Ovary (tissue), 9 donors: ENCODE measurements around the gene SH3TC2. TPM values are rescaled to one million over a fixed set of nuclear protein-coding genes. Genes with fewer than 3 reads are reported as not detected.
"Not testable (repeated sequence)": the region's sequence is repeated elsewhere in the genome, so short reads cannot be mapped to it uniquely, and the experiment has no call there.

ENCODE experiments used
- DNase-seq, 5 donors: peaks; one replicate each; pipeline ENCODE4 v3.0.0-alpha.2; 2019 to 2020
- H3K27ac ChIP-seq, 2 donors: fragments of 200-600 bp; one replicate each; pipeline versions ENCODE4 v1.5.1 to v1.8.0; 2019 to 2022
- H3K27me3 ChIP-seq: fragments of 200-600 bp; one replicate; pipeline ENCODE4 v1.8.0; 2022
- H3K36me3 ChIP-seq: fragments of 200-600 bp; sonication (generic); one replicate; pipeline ENCODE4 v1.5.1; 2019
- H3K4me1 ChIP-seq: one replicate; pipeline ENCODE4 v1.8.1; 2013; ENCODE audit warnings: mild to moderate bottlenecking, moderate library complexity; ENCODE audit not compliant: insufficient read depth
- H3K4me3 ChIP-seq: fragments of 200-600 bp; sonication (generic); one replicate; pipeline ENCODE4 v1.5.1; 2017
- H3K9me3 ChIP-seq, 2 donors: fragments of 200-600 bp in 1 of 2; sonication (generic) in 1 of 2; one replicate each; pipeline versions ENCODE4 v1.5.1 to v1.8.1; 2013 to 2019; ENCODE audit warnings: mild to moderate bottlenecking in 1 of 2, moderate library complexity in 1 of 2
- EP300 ChIP-seq: sonication (generic); formaldehyde crosslinking; IDR thresholded peaks from one replicate; pipeline ENCODE4 v1.6.1; 2017; ENCODE audit warnings: antibody characterized with exemption
- POLR2A ChIP-seq: fragments of 450-650 bp; IDR thresholded peaks from one replicate; pipeline ENCODE4 v1.6.1; 2017; ENCODE audit warnings: antibody characterized with exemption, mild to moderate bottlenecking, moderate library complexity
- WGBS, 3 donors: extraction: QIAGEN DNeasy Blood & Tissue Kit in 1 of 3; methylation state at CpG; one replicate each; pipeline versions ENCODE4 v1.1.5 to v1.1.7; 2013 to 2017; 5-methylcytosine and 5-hydroxymethylcytosine counted together
- intact Hi-C, 4 donors: fragments of 100-400 bp; cut with DNase I; formaldehyde crosslinking; loops; one replicate each; pipeline versions ENCODE4 v1.11.0 to v1.15.1; 2022 to 2023
- polyA plus RNA-seq, 2 donors: library from polyadenylated mRNA; stranded (reverse); fragments of 200-250 nt in 1 of 2; fragments of 350-450 nt in 1 of 2; fragmentation: Illumina TruSeq in 1 of 2; extraction: RNeasy Lipid Tissue Mini Kit (QIAGEN cat#74804) in 1 of 2; gene quantifications; one replicate each; pipeline ENCODE4 v1.2.3, GENCODE V29; 2013 to 2014
- total RNA-seq, 7 donors: library from RNA; depleted of rRNA in 2 of 7; stranded (reverse); fragments of >200 nt in 2 of 7; fragmentation: NEBNext Ultra II Directional in 3 of 7; extraction: Animal tissue kit (Norgen Biotek cat#: 25700) in 3 of 7; gene quantifications; one replicate each; pipeline versions ENCODE4 v1.1.0 to v1.2.4, GENCODE V29; 2016 to 2023
- TF ChIP-seq, protein P1 (sequence below), 3 donors: fragments of 450-650 bp in 2 of 3; fragments of 200-600 bp in 1 of 3; IDR thresholded peaks; one replicate each; pipeline versions ENCODE4 v1.5.1 to v1.8.0; 2016 to 2022; ENCODE audit warnings: antibody characterized with exemption in 3 of 3, mild to moderate bottlenecking in 1 of 3
- donor health status: DM: no; HTN: no; CAD: no; lungs with moderate emphysema.
- donor health status: DM: no; HTN: no; CAD: no.
- donor health status: Bipolar disorder and iron deficiency.
- donor health status: DM: yes; HTN: yes; CAD: no.
- donor health status: DM: no; HTN: no; CAD: no.
- donor health status: DM: yes; HTN: yes; CAD: no.

The SH3TC2 gene
- total and polyA plus RNA-seq, 9 donors: 0.18 to 0.80 (median 0.59) TPM

DNA sequence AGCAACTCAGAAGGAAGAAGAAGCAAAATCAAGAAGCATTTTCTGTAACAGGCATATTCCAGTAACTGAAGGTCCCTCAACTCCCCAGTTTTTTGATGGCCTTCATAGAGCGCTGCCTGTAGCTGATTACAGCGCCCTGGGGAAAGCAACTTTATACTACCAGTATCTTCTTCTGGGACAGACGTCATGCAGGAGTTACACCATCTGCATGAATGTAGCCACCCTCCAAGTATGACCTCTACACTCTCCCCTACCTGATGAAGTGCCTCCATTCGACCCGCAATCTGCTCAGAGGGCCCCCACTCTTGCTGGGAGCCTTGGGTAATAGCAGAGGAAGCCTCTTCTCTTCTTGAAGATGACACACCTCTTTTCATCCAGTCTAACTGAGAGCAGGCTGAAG is 21.0 kb upstream of the SH3TC2 start:
- Histone ChIP-seq H3K27me3 (no peaks in the 10 kb centered on the region), H3K4me3 (no peak overlapping the region), H3K4me1 (no peaks in the 10 kb centered on the region), H3K36me3 (no peaks in the 10 kb centered on the region), H3K9me3 (no peaks in the 10 kb centered on the region), H3K27ac (no peak overlapping the region)
- DNase-seq: no peak
- intact Hi-C loops: no loop called here
- 59 to 67% (median 63%) methylated on average over 5 of the region's 5 CpGs for WGBS, 3 donors
- TF ChIP-seq EP300 (no peak), POLR2A (no peak)
- TF ChIP-seq, protein P1, sequence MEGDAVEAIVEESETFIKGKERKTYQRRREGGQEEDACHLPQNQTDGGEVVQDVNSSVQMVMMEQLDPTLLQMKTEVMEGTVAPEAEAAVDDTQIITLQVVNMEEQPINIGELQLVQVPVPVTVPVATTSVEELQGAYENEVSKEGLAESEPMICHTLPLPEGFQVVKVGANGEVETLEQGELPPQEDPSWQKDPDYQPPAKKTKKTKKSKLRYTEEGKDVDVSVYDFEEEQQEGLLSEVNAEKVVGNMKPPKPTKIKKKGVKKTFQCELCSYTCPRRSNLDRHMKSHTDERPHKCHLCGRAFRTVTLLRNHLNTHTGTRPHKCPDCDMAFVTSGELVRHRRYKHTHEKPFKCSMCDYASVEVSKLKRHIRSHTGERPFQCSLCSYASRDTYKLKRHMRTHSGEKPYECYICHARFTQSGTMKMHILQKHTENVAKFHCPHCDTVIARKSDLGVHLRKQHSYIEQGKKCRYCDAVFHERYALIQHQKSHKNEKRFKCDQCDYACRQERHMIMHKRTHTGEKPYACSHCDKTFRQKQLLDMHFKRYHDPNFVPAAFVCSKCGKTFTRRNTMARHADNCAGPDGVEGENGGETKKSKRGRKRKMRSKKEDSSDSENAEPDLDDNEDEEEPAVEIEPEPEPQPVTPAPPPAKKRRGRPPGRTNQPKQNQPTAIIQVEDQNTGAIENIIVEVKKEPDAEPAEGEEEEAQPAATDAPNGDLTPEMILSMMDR (IDR thresholded peaks at IDR 0.05): no peak

- intact Hi-C loops: no loop called here
- no peaks in the 10 kb centered on the region for H3K4me1 ChIP-seq
- no peak overlapping the region for H3K4me3 ChIP-seq
- DNase-seq: no peak
- no peaks in the 10 kb centered on the region for H3K36me3 ChIP-seq
- TF ChIP-seq POLR2A (no peak), EP300 (no peak)
- TF ChIP-seq, protein P1 (IDR thresholded peaks at IDR 0.05): no peak
- no peak overlapping the region for H3K27ac ChIP-seq
- H3K9me3 ChIP-seq: no peaks in the 10 kb centered on the region
- H3K27me3 ChIP-seq: no peaks in the 10 kb centered on the region
Observed at GRCh38 chr5:149082271-149082670, 19.4 kb upstream of the SH3TC2 start.

- Histone ChIP-seq H3K27ac (no peak overlapping the region), H3K27me3 (no peaks in the 10 kb centered on the region), H3K4me3 (no peak overlapping the region), H3K36me3 (no peaks in the 10 kb centered on the region), H3K9me3 (no peaks in the 10 kb centered on the region), H3K4me1 (no peaks in the 10 kb centered on the region)
- intact Hi-C loops: no loop called here
- 92 to 96% (median 95%) methylated on average over 4 of the region's 4 CpGs for WGBS, 3 donors
- no peak for TF ChIP-seq POLR2A
- DNase-seq: no peak
Observed at GRCh38 chr5:149080294-149080693, 17.4 kb upstream of the SH3TC2 start.

GRCh38 chr5:149079883-149080282 is 17.0 kb upstream of the SH3TC2 start:
- H3K27me3 ChIP-seq: no peaks in the 10 kb centered on the region
- intact Hi-C loops: no loop called here
- TF ChIP-seq, protein P1 (IDR thresholded peaks at IDR 0.05): no peak
- TF ChIP-seq EP300 (no peak), POLR2A (no peak)

GRCh38 chr5:149074071-149074470 is 11.2 kb upstream of the SH3TC2 start:
- intact Hi-C loops, H3K27ac ChIP-seq, DNase-seq, H3K36me3 ChIP-seq, H3K4me3 ChIP-seq, H3K27me3 ChIP-seq, H3K4me1 ChIP-seq, H3K9me3 ChIP-seq: not testable (repeated sequence)

More at GRCh38 chr5:149079883-149080282, 17.0 kb upstream of the SH3TC2 start:
- Histone ChIP-seq H3K4me1 (no peaks in the 10 kb centered on the region), H3K36me3 (no peaks in the 10 kb centered on the region), H3K27ac (no peak overlapping the region), H3K9me3 (no peaks in the 10 kb centered on the region), H3K4me3 (no peak overlapping the region)
- DNase-seq: no peak

GRCh38 chr5:149073213-149073612 is 10.4 kb upstream of the SH3TC2 start:
- intact Hi-C loops: no loop called here
- H3K4me1 ChIP-seq: no peaks in the 10 kb centered on the region
- 63 to 74% (median 73%) methylated on average over 1 of the region's 1 CpG for WGBS, 3 donors
- no peaks in the 10 kb centered on the region for H3K36me3 ChIP-seq
- no peak for DNase-seq
- H3K4me3 ChIP-seq: no peak overlapping the region
- H3K27me3 ChIP-seq: no peaks in the 10 kb centered on the region
- no peak for TF ChIP-seq EP300
- H3K9me3 ChIP-seq: no peaks in the 10 kb centered on the region
- no peak overlapping the region for H3K27ac ChIP-seq
